ENCODE measurements around the gene RYR2. TPM values are rescaled to one million over a fixed set of nuclear protein-coding genes. Genes with fewer than 3 reads are reported as not detected.

The RYR2 gene
- total and polyA plus RNA-seq, 9 of the 15 experiments (the other 6 are each of a cell fraction or from before 2014, with no cell fraction given), result 0.03 to 0.42 (median 0.14) TPM

GRCh38 chr1:237701534-237701933 is 659.5 kb downstream of the RYR2 start:
- 3% methylated on average over 2 of the region's 2 CpGs for WGBS (ENCODE audit: insufficient coverage, low coverage, missing lambda C conversion rate)
- Histone ChIP-seq H3K27ac (ENCODE audit: extremely low read depth, low read depth, low read length) (no peak overlapping the region), H3K9ac (ENCODE audit: insufficient read depth in 1 of 2, low read depth in 2 of 2, low read length in 2 of 2) (no peak overlapping the region), H3K4me2 (ENCODE audit: insufficient read depth, low read length) (no peak overlapping the region), H3K36me3 (ENCODE audit: control insufficient read depth, insufficient read depth, low read length) (no peaks in the 10 kb centered on the region), H3K4me3 (no peak overlapping the region), H3K9me3 (replicated peaks; ENCODE audit: control insufficient read depth, insufficient read depth, low read depth, low read length) (peaks cover 7% of the 10 kb centered on the region), H3K79me2 (ENCODE audit: control insufficient read depth, insufficient read depth, low read length) (no peaks in the 10 kb centered on the region), H3K4me1 (replicated peaks in 1 of 2; ENCODE audit: control insufficient read depth in 2 of 2, insufficient read depth in 2 of 2, low read length in 2 of 2) (no peaks in the 10 kb centered on the region), H3K9me1 (ENCODE audit: control insufficient read depth, insufficient read depth, low read length) (no peaks in the 10 kb centered on the region), H2AFZ (ENCODE audit: low read depth, low read length) (no peak overlapping the region), H4K20me1 (replicated peaks; ENCODE audit: control insufficient read depth, insufficient read depth, low read length) (no peaks in the 10 kb centered on the region), H3K27me3 (ENCODE audit: control insufficient read depth in 2 of 2, insufficient read depth in 2 of 2, low read length in 2 of 2) (no peaks in the 10 kb centered on the region)
- POLR2A ChIA-PET, result no interaction called here
- BruUV-seq (replicated peaks), result no TSS peak
- FAIRE-seq (no peak), DNase-seq (ENCODE audit: extremely low read depth in 1 of 4, low spot score in 3 of 4) (no peak), ATAC-seq (no peak)
- CTCF ChIA-PET (ENCODE audit: low intra/inter-chr PET ratio), result no interaction called here
- TF ChIP-seq SNIP1 (IDR thresholded peaks at IDR 0.05; ENCODE audit: low read depth) (no peak), NFATC3 (IDR thresholded peaks at IDR 0.05) (no peak), ZNF324 (CRISPR knock-in tag; IDR thresholded peaks at IDR 0.05) (no peak), IRF9 (tag; IDR thresholded peaks at IDR 0.05) (no peak), REST (IDR thresholded peaks at IDR 0.05; ENCODE audit: borderline replicate concordance) (no peak), REST (CRISPR knock-in tag; IDR thresholded peaks at IDR 0.05; ENCODE audit: low read depth) (no peak), NRF1 (conservative IDR thresholded peaks at IDR 0.05 in 1 of 2, IDR thresholded peaks at IDR 0.05 in 1 of 2) (no peak), ZNF3 (CRISPR knock-in tag; IDR thresholded peaks at IDR 0.05) (no peak), ATF6 (CRISPR knock-in tag; IDR thresholded peaks at IDR 0.05) (no peak), ZNF408 (CRISPR knock-in tag; IDR thresholded peaks at IDR 0.05; ENCODE audit: low read depth) (no peak), SMAD1 (IDR thresholded peaks at IDR 0.05; ENCODE audit: low read depth, low read length, partially characterized antibody) (no peak), MTA2 (IDR thresholded peaks at IDR 0.05; ENCODE audit: low read depth) (no peak), SUPT5H (IDR thresholded peaks at IDR 0.05) (no peak)
- in situ Hi-C loops (cut with MboI) (no loop called here), intact Hi-C loops (cut with micrococcal nuclease) (loop anchor here (5.0 kb wide), 1 partner anchor 541 kb away; no protein-coding TSS in a partner anchor)
